GM21825 (cell line): ENCODE measurements around the gene CEP85L.
A peak's percentile ranks its signal among the peaks of the same experiment; 100 is the strongest.

Experiments used
- ATAC-seq: cut with Tn5 transposase; IDR thresholded peaks from one replicate; pipeline ENCODE4 v1.9.1; 2021; ENCODE audit warnings: mild to moderate bottlenecking, moderate library complexity; ENCODE audit not compliant: unreplicated experiment

CEP85L gene

GRCh38 chr6:118661831-118662230, 10.4 kb upstream of the CEP85L start:
- ATAC-seq: no peak

- no peak for ATAC-seq
Measured at GRCh38 chr6:118660218-118660569, 8.8 kb upstream of the CEP85L start.

GRCh38 chr6:118659513-118660217, 8.3 kb upstream of the CEP85L start:
- ATAC-seq: no peak

- no peak for ATAC-seq
Measured at GRCh38 chr6:118656847-118657451, 5.6 kb upstream of the CEP85L start.

- no peak for ATAC-seq
Measured at GRCh38 chr6:118652051-118652615, 742 bp upstream of the CEP85L start.

- ATAC-seq: peak; percentile 36
Measured at GRCh38 chr6:118650582-118651281, 659 bp downstream of the CEP85L start.

GRCh38 chr6:118649918-118650581, 1.3 kb downstream of the CEP85L start:
- ATAC-seq: peak; percentile 22

- ATAC-seq: no peak
Measured at GRCh38 chr6:118648866-118649554, 2.4 kb downstream of the CEP85L start.

- no peak for ATAC-seq
Measured at GRCh38 chr6:118646977-118647376, 4.4 kb downstream of the CEP85L start.

- no peak for ATAC-seq
Measured at GRCh38 chr6:118645395-118645794, 6.0 kb downstream of the CEP85L start.

- ATAC-seq: no peak
Measured at GRCh38 chr6:118644007-118644406, 7.4 kb downstream of the CEP85L start.

GRCh38 chr6:118641042-118641441, 10.3 kb downstream of the CEP85L start:
- no peak for ATAC-seq

- peak; percentile 90 for ATAC-seq
Measured at GRCh38 chr6:118639054-118639964, 12.1 kb downstream of the CEP85L start.

- ATAC-seq: no peak
Measured at GRCh38 chr6:118638288-118638687, 13.1 kb downstream of the CEP85L start.

- no peak for ATAC-seq
Measured at GRCh38 chr6:118635909-118636735, 15.3 kb downstream of the CEP85L start.

GRCh38 chr6:118632359-118632758, 19.0 kb downstream of the CEP85L start:
- no peak for ATAC-seq

GRCh38 chr6:118630923-118631322, 20.5 kb downstream of the CEP85L start:
- ATAC-seq: no peak

- no peak for ATAC-seq
Measured at GRCh38 chr6:118630067-118630466, 21.3 kb downstream of the CEP85L start.

- no peak for ATAC-seq
Measured at GRCh38 chr6:118627724-118628123, 23.7 kb downstream of the CEP85L start.
